ENCODE data around the gene DLG4.

The DLG4 gene

DNA sequence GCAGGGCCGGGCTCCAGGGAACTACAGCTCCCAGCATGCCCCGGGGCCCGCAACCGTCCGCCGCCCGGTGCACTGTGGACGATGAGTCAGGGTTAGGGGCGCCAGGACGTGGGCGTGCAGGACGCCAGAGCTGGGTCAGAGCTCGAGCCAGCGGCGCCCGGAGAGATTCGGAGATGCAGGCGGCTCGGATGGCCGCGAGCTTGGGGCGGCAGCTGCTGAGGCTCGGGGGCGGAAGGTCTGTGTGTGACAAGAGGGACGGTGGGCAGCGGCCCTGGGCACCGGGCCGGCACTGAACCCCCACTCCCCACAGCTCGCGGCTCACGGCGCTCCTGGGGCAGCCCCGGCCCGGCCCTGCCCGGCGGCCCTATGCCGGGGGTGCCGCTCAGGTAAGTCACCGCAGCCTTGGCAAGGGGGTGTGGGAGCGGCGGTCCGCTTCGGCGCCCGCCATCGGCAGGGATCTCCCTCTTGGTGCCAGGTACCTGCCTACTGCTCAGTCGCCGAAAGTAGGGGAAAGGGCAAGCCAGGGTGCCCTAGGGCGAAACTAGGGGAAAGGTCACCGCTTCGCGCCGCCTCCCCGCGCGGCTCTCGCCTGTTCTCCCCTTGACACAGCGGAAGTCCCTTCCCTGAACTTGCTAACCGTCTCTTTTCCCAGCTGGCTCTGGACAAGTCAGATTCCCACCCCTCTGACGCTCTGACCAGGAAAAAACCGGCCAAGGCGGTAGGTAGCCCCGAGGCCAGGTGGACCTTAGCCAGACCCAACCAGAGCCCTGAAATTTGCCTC is at the start of gene DLG4, which contains the start of gene ACADVL:
Gene DLG4, minus strand, starts transcription at position 25 of the 781 bp plus-strand sequence.
Gene ACADVL, plus strand, starts transcription at position 127 of the 781 bp plus-strand sequence. Its CDS starts 47 bp downstream, at position 174.
- peak; percentile 92 for DNase-seq

DNA sequence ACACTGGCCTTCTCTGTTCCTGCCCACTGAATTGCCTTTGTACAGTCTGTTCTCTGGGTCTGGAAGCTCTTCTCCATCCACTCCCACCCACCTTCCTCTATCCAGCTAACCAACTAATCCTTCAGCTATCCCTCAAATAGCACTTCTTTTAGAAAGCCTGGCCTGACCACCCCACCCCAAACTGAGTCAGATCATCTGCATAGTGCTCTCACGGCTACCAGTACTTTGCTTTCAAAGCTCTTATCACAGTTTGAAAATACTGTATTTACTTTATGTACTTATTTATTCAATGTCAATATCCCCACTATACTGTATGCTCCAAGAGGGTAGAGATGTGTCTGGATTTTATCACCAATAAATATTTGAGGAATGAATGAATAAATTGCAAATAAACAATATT is 47.1 kb upstream of the DLG4 start:
- no peak for DNase-seq

DNA sequence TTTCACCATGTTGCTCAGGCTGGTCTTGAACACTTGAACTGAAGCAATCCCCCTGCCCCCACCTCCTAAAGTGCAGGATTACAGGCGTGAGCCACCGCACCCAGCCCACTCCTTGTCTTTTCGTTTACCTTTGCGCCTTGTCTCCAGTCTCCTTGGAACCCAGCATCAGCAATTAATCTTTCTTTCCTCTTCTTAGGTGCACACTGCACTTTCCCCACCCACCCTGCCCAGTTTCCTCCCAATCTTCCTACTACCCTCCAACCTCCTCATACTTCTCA is 44.1 kb upstream of the DLG4 start:
- DNase-seq = no peak

DNA sequence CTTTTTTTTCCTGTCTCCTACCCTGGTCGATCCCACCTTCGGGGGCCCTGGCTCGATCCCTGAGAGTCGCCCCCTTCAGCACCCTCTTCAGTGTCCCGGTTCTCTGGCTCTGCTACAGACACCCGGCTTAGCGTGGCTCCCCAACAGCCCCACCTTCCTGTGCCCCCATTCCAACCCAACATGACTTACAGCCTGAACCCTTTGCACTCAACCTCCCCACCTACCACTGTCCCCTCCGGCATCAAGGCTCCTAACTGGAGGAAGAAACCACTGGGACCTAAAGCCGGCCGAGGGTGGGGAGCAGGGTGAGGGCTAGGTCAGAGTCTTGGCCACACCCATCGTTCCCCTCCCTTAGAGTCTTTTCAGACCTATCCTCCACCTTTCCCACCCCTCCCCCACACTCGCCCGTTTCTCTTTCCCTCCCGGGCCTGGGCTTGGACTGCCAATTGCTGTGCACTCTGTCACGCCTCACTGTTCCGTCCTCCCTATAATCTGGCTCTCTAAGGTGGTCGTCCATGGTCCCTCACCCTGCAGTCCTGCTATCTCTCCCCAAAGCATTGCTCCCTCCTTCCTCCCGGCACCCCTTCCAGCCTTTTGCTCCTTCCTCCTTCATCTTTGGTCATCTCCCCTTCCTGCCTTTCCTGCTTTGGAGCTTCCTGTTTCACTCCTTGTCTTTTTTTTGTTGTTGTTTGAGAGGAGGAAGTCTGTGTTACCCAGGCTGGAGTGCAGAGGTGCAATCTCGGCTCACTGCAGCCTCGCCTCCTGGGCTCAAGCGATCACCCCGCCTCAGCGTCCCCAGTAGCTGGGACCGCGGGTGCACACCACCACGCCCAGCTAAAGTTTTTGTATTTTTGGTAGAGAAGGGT is 43.5 kb upstream of the DLG4 start:
- DNase-seq = peak; percentile 68

DNA sequence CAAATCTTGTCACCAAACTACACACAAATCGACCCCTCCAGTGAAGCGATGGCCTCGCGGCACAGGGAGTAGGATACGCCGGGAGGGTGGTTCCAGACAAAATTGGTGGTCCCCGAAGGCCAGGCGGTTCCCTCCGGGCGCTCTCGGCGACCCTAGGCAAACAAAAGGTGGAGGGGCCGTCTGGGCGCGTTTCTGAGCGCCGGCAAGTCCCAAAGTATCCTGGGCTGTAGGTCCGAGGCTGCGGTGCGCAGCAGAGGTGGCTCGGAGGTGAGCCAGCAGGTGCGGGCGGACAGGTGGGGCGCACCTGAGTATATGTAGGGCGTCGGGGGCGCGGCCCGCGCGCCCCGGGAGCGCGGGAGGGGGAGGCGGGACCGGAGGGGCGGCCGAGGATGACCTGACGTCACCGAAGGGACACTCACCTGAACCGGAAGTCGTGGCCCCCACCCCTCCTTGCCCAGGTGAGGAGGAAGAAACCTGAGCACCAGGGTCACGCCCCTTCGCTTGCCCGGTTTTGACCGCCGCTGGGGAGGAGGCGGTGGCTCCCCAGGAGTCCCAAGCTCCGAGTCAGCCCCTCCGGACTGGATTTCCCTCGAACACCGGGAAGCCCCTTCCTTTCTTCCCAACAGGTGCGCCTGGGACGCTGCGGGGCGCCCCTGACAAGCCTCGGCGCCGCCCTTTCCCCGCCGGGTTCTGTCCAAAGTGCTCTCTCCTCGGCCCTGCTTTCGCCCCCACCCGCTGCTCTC is 42.7 kb upstream of the DLG4 start, which contains the start of gene CLDN7:
Gene CLDN7, minus strand, starts transcription at position 287 of the 743 bp plus-strand sequence. CDS start 435 bp downstream, outside the sequence.
- no peak for DNase-seq

DNA sequence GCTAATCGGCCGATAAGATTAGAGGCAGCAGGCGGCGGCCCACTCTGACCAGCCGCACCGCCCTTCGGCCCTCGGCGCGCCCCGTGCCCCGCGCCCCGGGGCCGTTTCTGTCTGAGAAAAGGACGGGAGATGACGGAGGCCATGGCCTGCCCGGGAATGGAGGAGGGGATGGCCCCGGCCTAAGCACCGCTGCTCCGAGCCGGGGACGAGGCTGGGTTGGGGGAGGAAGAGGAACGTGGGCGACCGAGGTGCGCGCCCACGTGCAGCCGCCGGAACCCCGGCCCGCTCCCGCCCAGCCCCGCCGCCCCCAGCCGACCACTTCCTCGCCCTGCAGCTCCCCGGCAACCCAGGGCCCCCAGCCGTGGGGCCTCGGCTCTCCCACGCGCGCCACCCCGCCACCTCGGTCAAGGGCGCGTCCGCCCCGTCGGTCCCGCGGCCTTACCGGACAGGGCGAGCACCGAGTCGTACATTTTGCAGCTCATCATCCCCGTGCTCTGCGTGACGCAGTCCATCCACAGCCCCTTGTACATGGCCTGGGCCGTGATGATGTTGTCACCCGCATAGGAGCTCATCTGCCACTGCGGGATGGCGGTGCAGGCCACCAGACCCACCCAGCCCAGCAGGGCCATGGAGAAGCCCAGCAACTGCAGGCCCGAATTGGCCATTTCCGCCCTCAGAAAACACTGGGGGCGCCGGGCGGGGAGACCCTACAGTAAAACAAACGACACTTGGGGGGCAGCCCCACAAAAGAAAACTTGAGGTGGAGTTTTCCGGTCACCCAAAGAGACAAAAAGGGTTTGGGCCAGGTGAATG is 41.9 kb upstream of the DLG4 start:
- DNase-seq = peak; percentile 80

DNA sequence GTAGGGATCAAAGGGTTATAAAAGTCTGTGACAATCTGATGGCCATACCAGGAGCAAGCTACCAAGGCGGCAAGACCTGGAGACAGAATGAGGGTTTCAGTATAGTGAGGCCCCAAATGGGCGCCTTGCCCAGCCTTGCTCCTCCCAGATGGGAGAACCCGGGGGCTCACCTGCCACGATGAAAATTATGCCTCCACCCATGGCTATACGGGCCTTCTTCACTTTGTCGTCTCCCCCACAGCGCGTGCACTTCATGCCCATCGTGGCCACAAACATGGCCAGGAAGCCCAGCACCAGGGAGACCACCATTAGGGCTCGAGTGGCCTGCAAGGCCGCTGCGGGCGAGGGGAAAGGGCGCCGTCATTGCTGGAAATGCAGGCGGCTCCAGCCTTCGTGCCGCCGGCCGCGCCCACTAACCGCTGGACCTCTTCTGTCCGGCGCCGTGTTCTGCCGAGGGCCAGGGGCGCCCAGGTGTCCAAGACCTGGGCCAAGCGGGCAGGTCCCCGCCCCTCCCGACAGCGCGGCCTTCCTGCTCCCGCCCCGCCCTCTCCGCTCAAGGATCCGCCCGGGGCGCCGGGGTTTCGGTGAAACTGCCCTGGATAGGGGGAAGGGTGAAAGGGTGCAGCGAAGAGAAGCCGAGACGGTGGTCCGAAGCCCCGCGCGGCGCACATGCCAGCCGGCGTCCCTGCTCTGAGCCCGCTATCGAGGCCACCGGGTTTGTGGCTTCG is 41.2 kb upstream of the DLG4 start:
- no peak for DNase-seq

DNA sequence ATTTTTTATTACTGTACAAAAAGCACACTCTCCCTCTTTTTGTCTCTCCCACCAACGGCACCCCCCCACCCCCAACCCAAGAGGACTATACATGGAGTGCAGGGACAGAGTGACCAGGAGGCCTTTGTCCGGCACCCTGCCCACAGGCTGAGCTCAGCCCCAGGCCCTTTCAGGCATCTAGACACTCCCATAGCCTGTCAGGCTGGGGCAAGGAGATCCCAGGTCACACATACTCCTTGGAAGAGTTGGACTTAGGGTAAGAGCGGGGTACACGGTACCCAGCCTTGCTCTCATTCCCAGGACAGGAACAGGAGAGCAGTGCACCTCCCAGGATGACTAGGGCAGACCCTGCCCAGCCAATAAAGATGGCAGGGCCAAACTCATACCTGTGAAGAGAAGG is 40.5 kb upstream of the DLG4 start:
- DNase-seq = no peak

DNA sequence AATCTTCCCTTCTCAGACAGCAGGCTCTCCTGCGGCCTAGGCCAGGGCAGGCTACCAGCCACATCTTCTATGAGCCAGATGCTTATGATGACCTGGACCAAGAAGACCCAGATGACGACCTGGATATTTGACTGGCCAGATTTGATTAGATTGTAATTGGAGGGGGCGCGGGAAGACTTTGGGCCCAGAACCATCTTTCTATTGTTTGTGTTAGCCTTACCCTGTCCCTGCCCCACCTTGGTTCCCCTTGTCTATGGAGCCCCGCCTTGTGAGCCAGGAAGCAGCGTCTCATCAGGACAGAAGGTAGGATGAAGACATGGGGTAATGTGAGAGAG is 39.9 kb upstream of the DLG4 start:
- no peak for DNase-seq

DNA sequence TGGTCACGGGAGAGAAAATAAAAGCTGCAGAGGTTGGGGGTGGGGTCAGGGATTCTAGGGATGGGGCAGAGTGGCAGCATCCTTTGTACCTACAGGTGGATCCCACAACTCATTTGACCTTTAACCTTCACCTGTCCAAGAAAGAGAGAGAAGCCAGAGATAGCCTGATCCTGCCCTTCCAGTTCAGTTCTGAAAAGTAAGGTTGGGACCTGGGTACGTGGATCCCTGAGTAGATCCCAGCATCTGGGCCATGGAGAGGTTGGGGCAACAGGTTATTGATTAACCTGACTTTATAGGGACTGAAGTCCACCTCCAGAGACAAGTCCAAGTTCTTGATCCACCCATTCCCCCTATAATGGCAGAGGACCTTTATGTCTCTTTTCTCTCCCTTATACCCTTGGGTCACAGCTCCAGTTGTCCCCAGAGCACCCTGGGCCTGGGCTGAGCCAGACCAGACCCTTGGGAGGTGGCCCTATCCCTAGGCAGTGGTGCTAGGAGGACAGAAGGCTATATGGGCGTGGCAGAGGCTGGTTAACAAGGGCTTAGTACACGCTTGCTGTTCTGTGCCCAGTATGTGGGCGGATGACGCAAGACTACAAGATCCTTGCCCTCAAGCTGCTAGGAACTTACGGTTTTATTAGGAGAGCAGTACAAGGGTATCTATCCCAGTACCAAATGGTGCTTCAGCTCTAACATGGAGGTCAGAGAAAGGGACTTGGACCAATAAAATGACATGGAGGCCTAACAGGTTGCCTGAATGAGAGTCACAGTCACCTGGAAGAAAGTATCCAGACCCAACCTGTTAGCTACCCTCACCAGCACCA is 39.3 kb upstream of the DLG4 start:
- no peak for DNase-seq

DNA sequence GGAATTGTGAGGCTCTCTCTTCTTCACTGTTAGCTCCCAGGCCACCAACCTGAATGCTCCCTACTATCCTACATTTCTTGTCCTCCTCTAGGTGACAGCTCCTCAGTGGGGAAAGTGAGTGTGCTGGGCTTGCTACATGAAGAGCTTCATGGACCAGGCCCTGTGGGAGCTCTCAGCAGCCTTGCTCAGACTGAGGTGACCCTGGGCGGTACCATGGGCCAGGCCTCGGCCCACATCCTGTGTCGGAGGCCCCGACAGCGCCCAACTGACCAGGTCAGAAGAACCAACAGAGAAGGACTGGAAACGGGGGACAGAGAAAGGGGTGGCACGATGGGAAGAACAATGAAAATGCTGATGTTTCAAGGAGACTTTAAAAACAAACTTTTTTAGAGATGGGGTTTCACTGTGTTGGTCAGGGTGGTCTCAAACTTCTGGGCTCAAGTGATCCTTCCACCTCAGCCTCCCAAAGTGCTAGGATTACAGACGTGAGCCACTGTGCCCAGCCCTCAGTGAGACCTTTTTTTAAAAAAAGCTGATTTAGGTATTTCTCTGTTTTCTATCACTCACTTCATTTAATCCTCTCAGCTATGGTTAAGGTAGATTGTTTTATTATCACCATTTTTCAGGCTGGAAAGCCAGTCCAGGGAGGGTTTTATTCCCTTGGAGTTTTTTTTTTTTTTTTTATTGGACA is 37.3 kb upstream of the DLG4 start:
- no peak for DNase-seq

DNA sequence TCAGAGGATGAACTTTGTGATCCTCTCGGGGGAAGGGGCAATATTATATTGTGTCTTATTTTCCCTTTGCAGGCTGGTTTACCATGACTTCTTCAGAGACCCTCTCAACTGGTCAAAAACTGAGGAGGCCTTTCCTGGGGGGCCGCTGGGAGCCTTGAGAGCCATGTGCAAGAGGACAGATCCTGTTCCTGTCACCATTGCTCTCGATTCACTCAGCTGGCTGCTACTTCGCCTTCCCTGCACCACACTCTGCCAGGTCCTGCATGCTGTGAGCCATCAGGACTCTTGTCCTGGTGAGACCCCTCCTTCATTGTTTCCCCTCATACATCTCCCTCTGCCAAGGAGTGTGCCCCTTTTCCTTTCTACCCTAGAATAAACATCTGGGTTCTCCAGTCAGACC is 34.9 kb upstream of the DLG4 start:
- no peak for DNase-seq

DNA sequence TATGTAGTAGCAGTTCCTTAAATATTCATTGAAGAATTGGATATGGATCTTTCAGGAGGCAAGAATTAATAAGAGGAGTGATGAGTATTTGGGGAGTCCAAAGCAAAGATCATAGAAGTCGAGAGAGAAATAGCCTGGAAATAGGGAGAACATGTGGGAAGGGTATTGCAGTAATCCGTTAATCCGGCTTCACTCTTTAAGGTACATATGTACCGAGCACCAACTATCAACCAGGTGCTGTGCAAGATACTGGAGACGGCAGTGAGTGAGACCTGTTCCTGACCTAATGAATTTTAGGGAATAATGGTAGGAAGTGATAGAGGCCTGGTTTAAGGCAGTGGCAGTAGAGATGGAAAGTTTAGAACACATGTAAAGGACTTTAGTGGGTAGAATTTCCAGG is 33.4 kb upstream of the DLG4 start:
- no peak for DNase-seq

DNA sequence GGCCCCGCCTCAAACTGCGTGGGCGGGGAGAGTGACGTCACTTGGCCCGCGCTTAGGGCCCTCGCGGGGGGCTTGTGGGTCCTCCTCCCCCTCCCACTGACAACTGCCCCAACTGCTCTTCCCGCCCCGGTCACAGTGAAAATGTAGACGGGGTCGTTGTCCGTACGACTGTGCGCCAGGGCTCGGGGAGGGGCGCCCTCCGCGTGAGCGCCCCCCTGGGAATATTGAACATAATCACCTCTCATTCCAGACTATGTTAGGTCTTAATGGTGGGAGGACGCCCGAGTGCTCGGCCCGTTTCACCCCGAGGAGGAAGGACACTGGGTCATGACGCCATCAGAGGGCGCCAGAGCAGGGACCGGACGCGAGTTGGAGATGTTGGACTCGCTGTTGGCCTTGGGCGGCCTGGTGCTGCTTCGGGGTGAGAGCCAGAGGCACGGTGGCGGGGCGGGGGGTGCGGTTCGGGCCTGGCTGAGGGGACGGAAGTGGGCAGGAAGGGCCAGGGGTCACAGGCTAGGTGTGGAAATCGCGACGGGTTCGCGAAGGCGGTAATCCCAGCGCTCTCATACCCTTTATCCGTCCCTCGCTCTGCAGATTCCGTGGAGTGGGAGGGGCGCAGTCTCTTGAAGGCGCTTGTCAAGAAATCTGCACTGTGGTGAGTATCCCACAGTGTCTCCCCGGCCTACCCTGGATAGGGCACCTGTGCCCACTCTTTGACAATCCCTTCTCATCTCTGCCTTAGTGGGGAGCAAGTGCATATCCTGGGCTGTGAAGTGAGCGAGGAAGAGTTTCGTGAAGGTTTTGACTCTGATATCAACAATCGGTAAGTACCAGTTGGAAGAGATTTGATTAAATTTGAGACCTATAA is 32.8 kb upstream of the DLG4 start, which contains the start of gene ELP5:
Gene ELP5, plus strand, starts transcription at position 40 of the 868 bp plus-strand sequence. Its CDS starts 336 bp downstream, at position 376.
- no peak for DNase-seq

DNA sequence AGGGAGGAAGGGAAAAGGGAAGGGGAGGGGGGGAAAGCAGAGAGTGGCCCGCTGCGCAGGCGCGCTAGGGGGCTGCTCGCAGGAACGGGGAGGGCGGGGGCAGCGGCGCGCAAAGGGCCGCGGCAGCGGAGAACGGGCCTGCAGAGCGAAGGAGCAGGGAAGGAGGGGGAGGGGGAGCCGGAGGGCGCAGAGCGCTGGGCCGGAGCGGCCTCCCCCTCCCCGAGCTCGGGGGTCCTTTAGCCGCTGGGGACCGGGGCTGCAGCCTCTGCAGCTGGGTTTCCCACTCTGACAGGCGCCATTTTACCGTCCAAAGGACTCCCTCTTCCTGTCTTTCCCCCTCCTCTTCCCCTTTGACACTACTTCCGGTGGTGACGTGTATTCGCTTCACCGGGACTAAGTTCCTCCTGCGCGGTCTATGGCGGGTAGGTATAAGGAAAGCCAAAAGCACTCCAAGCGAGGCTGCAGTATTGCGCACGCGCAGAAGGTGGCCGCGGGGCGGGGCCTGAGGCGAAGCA is 32.1 kb upstream of the DLG4 start, which contains the start of gene CTDNEP1:
Gene CTDNEP1, minus strand, starts transcription at position 74 of the 515 bp plus-strand sequence. CDS start 438 bp downstream, outside the sequence.
- DNase-seq = peak; percentile 100

DNA sequence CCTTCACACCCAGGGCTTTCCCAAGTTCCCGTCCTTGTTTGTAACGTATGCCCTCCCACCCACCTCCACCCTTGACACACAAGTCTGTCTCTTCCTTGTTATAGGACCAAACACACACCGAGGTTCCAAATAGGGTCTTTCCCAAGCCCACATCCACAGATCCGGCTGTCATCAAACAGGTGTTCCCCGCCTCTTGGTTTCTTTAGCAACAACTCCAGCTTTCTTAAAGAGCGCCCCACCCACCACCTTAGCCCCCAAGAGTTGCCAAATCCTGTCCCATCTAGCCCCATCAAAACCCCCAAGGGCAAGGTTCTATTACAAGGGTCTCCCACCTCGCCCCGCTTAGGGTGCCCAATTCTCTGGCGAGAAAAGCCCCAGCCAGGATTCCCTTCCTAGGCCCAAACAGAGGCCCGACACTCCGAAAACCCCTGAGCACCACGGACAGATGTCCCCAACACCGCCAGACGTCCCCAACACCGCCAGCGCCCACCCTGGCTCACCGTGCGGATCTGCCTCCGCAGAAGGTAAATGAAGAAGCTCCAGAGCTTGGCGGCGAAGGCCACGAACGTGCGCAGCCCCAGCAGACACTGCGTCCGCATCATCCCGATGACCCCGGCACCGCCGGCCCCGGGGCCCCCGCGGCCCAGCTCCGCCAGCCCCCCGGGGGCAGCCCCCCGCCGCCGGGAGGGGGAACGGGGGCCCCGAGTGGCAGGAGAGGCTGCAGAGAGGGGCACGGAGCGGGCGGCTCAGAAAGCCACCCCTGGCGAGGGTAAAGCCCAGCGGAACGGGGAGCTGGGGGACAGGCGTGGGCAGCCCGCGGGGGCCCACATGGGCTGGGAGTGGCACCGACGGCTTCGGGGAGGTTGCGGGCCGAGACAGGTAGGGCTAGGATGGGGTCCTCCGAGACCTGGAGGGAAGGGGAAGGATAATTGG is 31.3 kb upstream of the DLG4 start:
- DNase-seq = no peak

DNA sequence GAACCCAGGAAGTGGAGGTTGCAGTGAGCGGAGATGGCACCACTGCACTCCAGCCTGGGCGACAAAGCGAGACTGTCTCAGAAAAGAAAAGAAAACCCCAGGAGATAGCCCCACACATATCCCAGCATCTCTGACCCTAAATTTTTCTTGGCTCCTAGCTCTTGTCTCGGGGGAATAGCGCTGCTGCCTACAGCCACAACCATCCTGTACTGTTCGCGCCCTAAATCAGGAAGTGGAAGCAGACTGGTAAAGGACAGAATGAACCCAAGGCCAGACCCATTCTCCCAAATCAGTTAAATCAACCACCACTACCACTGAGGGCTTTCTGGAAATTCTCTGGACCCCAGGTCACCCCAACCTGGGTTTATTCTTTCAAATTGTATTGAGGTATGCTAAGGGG is 30.2 kb upstream of the DLG4 start:
- no peak for DNase-seq

DNA sequence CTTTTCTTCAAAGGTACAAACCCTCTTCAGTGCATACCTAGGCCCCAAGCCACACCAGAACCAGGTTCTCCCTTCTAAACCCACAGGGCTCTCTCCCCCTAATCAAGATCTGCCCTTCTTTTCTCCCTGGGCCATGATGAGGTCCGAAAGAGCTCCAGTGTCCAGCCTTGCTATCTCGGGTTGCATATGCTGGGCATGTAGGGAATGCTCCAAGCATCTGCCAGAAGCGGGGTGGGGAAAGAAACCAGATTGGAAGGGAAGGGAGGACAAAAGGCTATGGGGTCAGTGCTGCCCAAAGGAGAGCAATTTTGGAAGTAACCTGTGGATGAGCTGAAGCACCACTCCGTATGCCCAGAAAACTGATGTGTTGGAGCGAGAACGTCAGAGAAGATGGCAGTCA is 29.6 kb upstream of the DLG4 start:
- DNase-seq = no peak

Measured in activated CD8-positive, alpha-beta memory T cell treated with anti-CD3 and anti-CD28 coated beads for 24 hours (primary cell).